Lower lobe of right lung (tissue), 2 donors: ENCODE data around the gene OTOG. TPM values are rescaled to one million over a fixed set of nuclear protein-coding genes. Genes with fewer than 3 reads are reported as not detected.

Source experiments
- ATAC-seq, 2 donors: fragments of 200-7000 bp; cut with Tn5 transposase; one replicate each; pipeline ENCODE4 v1.9.1; 2020 to 2022; ENCODE audit warnings: mild to moderate bottlenecking in 2 of 2, moderate library complexity in 2 of 2
- DNase-seq: peaks from one replicate; pipeline ENCODE4 v3.0.0-alpha.2; 2020
- H3K27ac ChIP-seq: fragments of 200-600 bp; one replicate; pipeline ENCODE4 v1.8.0; 2022
- H3K27me3 ChIP-seq: fragments of 200-600 bp; one replicate; pipeline ENCODE4 v1.8.0; 2022; ENCODE audit warnings: low read depth
- H3K36me3 ChIP-seq: fragments of 200-600 bp; one replicate; pipeline ENCODE4 v1.8.0; 2022; ENCODE audit warnings: mild to moderate bottlenecking
- H3K4me1 ChIP-seq: fragments of 200-600 bp; one replicate; pipeline ENCODE4 v1.8.0; 2022
- H3K4me3 ChIP-seq: fragments of 200-600 bp; one replicate; pipeline ENCODE4 v1.8.0; 2022; ENCODE audit warnings: mild to moderate bottlenecking
- H3K9me3 ChIP-seq: fragments of 200-600 bp; one replicate; pipeline ENCODE4 v1.8.0; 2022
- CTCF ChIP-seq: fragments of 200-600 bp; IDR thresholded peaks from one replicate; pipeline ENCODE4 v1.8.0; 2022; ENCODE audit warnings: antibody characterized with exemption, mild to moderate bottlenecking
- intact Hi-C: fragments of 100-400 bp; cut with DNase I; formaldehyde crosslinking; loops from one replicate; pipeline ENCODE4 v1.11.0; 2022
- total RNA-seq: library from RNA; stranded (reverse); fragmentation: NEBNext Ultra II Directional; extraction: Animal tissue kit (Norgen Biotek cat#: 25700); gene quantifications from one replicate; pipeline ENCODE4 v1.2.1, GENCODE V29; 2021
- donor health status: DM: no; HTN: yes; CAD: no; lungs with severe emphysema.

OTOG gene
- total RNA-seq, 1 donor from 2014 or later: not detected

- Histone ChIP-seq H3K36me3 (no peaks in the 10 kb centered on the region), H3K4me3 (no peak overlapping the region), H3K9me3 (no peaks in the 10 kb centered on the region), H3K27me3 (peaks cover 7% of the 10 kb centered on the region), H3K4me1 (no peaks in the 10 kb centered on the region), H3K27ac (no peak overlapping the region)
- intact Hi-C loops: no loop called here
- no peak for DNase-seq
- no peak for TF ChIP-seq CTCF
- no peak for ATAC-seq
Measured at GRCh38 chr11:17597770-17598169, 50.7 kb downstream of the OTOG start.

GRCh38 chr11:17598700-17599459, 51.8 kb downstream of the OTOG start:
- no peak overlapping the region for H3K4me3 ChIP-seq
- intact Hi-C loops: no loop called here
- peak; percentile 71 for DNase-seq

GRCh38 chr11:17599460-17599925, 52.4 kb downstream of the OTOG start:
- DNase-seq (no peak), ATAC-seq (no peak)
- H3K27me3 ChIP-seq: peaks cover 7% of the 10 kb centered on the region
- no peaks in the 10 kb centered on the region for H3K9me3 ChIP-seq
- intact Hi-C loops: no loop called here
- no peaks in the 10 kb centered on the region for H3K36me3 ChIP-seq
- H3K27ac ChIP-seq: no peak overlapping the region
- no peak overlapping the region for H3K4me3 ChIP-seq
- H3K4me1 ChIP-seq: no peaks in the 10 kb centered on the region
- no peak for TF ChIP-seq CTCF

More at GRCh38 chr11:17598700-17599459, 51.8 kb downstream of the OTOG start:
- H3K9me3 ChIP-seq: no peaks in the 10 kb centered on the region
- peak; percentile 88 for TF ChIP-seq CTCF
- H3K27ac ChIP-seq: no peak overlapping the region
- H3K36me3 ChIP-seq: no peaks in the 10 kb centered on the region
- peaks cover 7% of the 10 kb centered on the region for H3K27me3 ChIP-seq
- peak; percentile 77 to 87 for ATAC-seq
- H3K4me1 ChIP-seq: no peaks in the 10 kb centered on the region

- ATAC-seq: no peak
- TF ChIP-seq CTCF: no peak
- H3K36me3 ChIP-seq: no peaks in the 10 kb centered on the region
- no peaks in the 10 kb centered on the region for H3K9me3 ChIP-seq
- intact Hi-C loops: no loop called here
- H3K4me1 ChIP-seq: no peaks in the 10 kb centered on the region
- no peak overlapping the region for H3K27ac ChIP-seq
- no peak overlapping the region for H3K4me3 ChIP-seq
- H3K27me3 ChIP-seq: peaks cover 7% of the 10 kb centered on the region
- no peak for DNase-seq
Measured at GRCh38 chr11:17600316-17601255, 53.5 kb downstream of the OTOG start.

- ATAC-seq (no peak), DNase-seq (no peak)
- no peak overlapping the region for H3K4me3 ChIP-seq
- H3K4me1 ChIP-seq: no peaks in the 10 kb centered on the region
- H3K36me3 ChIP-seq: no peaks in the 10 kb centered on the region
- intact Hi-C loops: no loop called here
- H3K27ac ChIP-seq: no peak overlapping the region
- no peaks in the 10 kb centered on the region for H3K9me3 ChIP-seq
- peaks cover 7% of the 10 kb centered on the region for H3K27me3 ChIP-seq
- no peak for TF ChIP-seq CTCF
Measured at GRCh38 chr11:17601256-17601671, 54.2 kb downstream of the OTOG start.
